Sigmoid colon (tissue), 7 donors: Measurements from ENCODE around the gene PSMB7. TPM values are rescaled to one million over a fixed set of nuclear protein-coding genes. Genes with fewer than 3 reads are reported as not detected.

ENCODE experiments used
- DNase-seq: peaks from one replicate; pipeline ENCODE4 v3.0.0-alpha.2; 2019
- H3K27ac ChIP-seq, 4 donors: fragments of 200-600 bp; sonication (generic); one replicate each; pipeline ENCODE4 v1.5.1; 2016 to 2019; ENCODE audit warnings: mild to moderate bottlenecking in 1 of 4
- H3K27me3 ChIP-seq, 3 donors: fragments of 200-600 bp; sonication (generic); one replicate each; pipeline ENCODE4 v1.5.1; 2019; ENCODE audit warnings: mild to moderate bottlenecking in 1 of 3
- H3K36me3 ChIP-seq, 4 donors: fragments of 200-600 bp; sonication (generic); one replicate each; pipeline ENCODE4 v1.5.1; 2016 to 2019
- H3K4me1 ChIP-seq, 4 donors: fragments of 200-600 bp; sonication (generic); one replicate each; pipeline ENCODE4 v1.5.1; 2017 to 2019
- H3K4me3 ChIP-seq, 4 donors: fragments of 200-600 bp; sonication (generic); one replicate each; pipeline ENCODE4 v1.5.1; 2017 to 2019; ENCODE audit warnings: mild to moderate bottlenecking in 2 of 4, moderate library complexity in 1 of 4
- H3K9me3 ChIP-seq, 4 donors: fragments of 200-600 bp in 3 of 4; sonication (generic) in 3 of 4; one replicate each; pipeline versions ENCODE4 v1.5.1 to v1.6.1; 2013 to 2019
- EP300 ChIP-seq, 4 donors: sonication (generic); formaldehyde crosslinking; IDR thresholded peaks; one replicate each; pipeline ENCODE4 v1.6.1; 2017; ENCODE audit warnings: antibody characterized with exemption in 4 of 4
- POLR2A ChIP-seq, 2 donors: fragments of 450-650 bp; IDR thresholded peaks; one replicate each; pipeline ENCODE4 v1.6.1; 2016; ENCODE audit warnings: antibody characterized with exemption in 2 of 2, mild to moderate bottlenecking in 2 of 2, moderate library complexity in 2 of 2
- POLR2AphosphoS5 ChIP-seq, 4 donors: sonication (generic); formaldehyde crosslinking; IDR thresholded peaks; one replicate each; pipeline ENCODE4 v1.6.1; 2017; ENCODE audit warnings: antibody characterized with exemption in 4 of 4
- WGBS, 2 donors: extraction: QIAGEN DNeasy Blood & Tissue Kit; methylation state at CpG; one replicate each; pipeline ENCODE4 v1.1.7; 2013; 5-methylcytosine and 5-hydroxymethylcytosine counted together
- intact Hi-C: fragments of 100-400 bp; cut with DNase I; formaldehyde crosslinking; loops from one replicate; pipeline ENCODE4 v1.15.1; 2023
- polyA plus RNA-seq, 3 donors: library from polyadenylated mRNA; stranded (reverse); fragments of 200-250 nt; gene quantifications; one replicate each; pipeline ENCODE4 v1.2.3, GENCODE V29; 2013
- total RNA-seq, 4 donors: library from RNA; depleted of rRNA; stranded (reverse); fragments of >200 nt; gene quantifications; one replicate each; pipeline ENCODE4 v1.1.0, GENCODE V29; 2016
- TF ChIP-seq, protein P1 (sequence below), 4 experiments: fragments of 450-650 bp in 3 of 4; fragments of 200-600 bp in 1 of 4; IDR thresholded peaks; one replicate each; pipeline ENCODE4 v1.5.1; 2016 to 2019; ENCODE audit warnings: antibody characterized with exemption in 4 of 4, mild to moderate bottlenecking in 3 of 4, moderate library complexity in 2 of 4
- donor health status: healthy with polysubstance abuse.
- donor health status: Bipolar disorder and iron deficiency.
- donor health status: healthy.

The PSMB7 gene
- total and polyA plus RNA-seq, 7 donors, result 136 to 179 (median 171) TPM

- peaks cover 0 to 52% (median 30%) of the 10 kb centered on the region in 4 donors for H3K4me1 ChIP-seq
- H3K9me3 ChIP-seq, result no peaks in the 10 kb centered on the region
- no peaks in the 10 kb centered on the region for H3K27me3 ChIP-seq
- H3K36me3 ChIP-seq, result peaks cover 0 to 20% (median 0%) of the 10 kb centered on the region in 4 donors
- 89 to 93% methylated on average over 4 of the region's 4 CpGs for WGBS, 2 donors
- intact Hi-C loops, result loop anchor here (10.0 kb wide), 1 partner anchor 271 kb away; no protein-coding TSS in a partner anchor
- DNase-seq, result no peak
- no peak overlapping the region for H3K4me3 ChIP-seq
- no peak for TF ChIP-seq EP300 (IDR thresholded peaks at IDR 0.05)
- TF ChIP-seq, protein P1, sequence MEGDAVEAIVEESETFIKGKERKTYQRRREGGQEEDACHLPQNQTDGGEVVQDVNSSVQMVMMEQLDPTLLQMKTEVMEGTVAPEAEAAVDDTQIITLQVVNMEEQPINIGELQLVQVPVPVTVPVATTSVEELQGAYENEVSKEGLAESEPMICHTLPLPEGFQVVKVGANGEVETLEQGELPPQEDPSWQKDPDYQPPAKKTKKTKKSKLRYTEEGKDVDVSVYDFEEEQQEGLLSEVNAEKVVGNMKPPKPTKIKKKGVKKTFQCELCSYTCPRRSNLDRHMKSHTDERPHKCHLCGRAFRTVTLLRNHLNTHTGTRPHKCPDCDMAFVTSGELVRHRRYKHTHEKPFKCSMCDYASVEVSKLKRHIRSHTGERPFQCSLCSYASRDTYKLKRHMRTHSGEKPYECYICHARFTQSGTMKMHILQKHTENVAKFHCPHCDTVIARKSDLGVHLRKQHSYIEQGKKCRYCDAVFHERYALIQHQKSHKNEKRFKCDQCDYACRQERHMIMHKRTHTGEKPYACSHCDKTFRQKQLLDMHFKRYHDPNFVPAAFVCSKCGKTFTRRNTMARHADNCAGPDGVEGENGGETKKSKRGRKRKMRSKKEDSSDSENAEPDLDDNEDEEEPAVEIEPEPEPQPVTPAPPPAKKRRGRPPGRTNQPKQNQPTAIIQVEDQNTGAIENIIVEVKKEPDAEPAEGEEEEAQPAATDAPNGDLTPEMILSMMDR (IDR thresholded peaks at IDR 0.05), result no peak
- no peak for TF ChIP-seq POLR2A (IDR thresholded peaks at IDR 0.05)
- TF ChIP-seq POLR2AphosphoS5 (IDR thresholded peaks at IDR 0.05), result no peak
- no peak overlapping the region for H3K27ac ChIP-seq
Measured at GRCh38 chr9:124395826-124396225, 19.4 kb downstream of the PSMB7 start.

- H3K4me1 ChIP-seq, result peaks cover 0 to 49% (median 31%) of the 10 kb centered on the region in 4 donors
- H3K27ac ChIP-seq, result no peak overlapping the region
- no peak for TF ChIP-seq EP300 (IDR thresholded peaks at IDR 0.05)
- TF ChIP-seq, protein P1 (IDR thresholded peaks at IDR 0.05), result no peak
- no peak for TF ChIP-seq POLR2AphosphoS5 (IDR thresholded peaks at IDR 0.05)
- TF ChIP-seq POLR2A (IDR thresholded peaks at IDR 0.05), result no peak
- no peaks in the 10 kb centered on the region for H3K27me3 ChIP-seq
- H3K4me3 ChIP-seq, result no peak overlapping the region
- peaks cover 0 to 16% (median 0%) of the 10 kb centered on the region in 4 donors for H3K36me3 ChIP-seq
- WGBS, 2 donors, result 82 to 87% methylated on average over 3 of the region's 3 CpGs
- intact Hi-C loops, result loop anchor here (10.0 kb wide), 1 partner anchor 270 kb away; no protein-coding TSS in a partner anchor
- no peaks in the 10 kb centered on the region for H3K9me3 ChIP-seq
- DNase-seq, result no peak
Measured at GRCh38 chr9:124394596-124394995, 20.6 kb downstream of the PSMB7 start.

DNA sequence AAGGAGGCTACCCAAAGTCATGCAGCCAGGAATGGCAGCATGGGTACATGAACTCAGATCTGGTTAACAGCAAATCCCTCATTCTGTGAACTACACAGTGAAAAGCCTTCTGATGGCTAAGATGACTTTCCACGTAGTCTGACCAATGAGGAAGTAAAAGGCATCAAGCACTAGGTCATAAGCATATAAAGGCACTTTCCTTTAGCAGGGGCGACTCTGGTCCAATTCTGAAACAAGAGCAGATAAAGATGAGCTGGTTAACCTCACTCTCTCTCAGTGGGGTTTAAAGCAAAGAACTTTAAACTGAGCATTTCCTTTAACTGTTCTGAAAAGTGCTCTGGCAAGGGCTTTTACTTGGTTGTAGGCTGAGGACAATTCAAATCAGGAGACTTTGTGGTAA, 21.1 kb downstream of the PSMB7 start:
- WGBS, 2 donors, result 53 to 62% methylated on average over 2 of the region's 2 CpGs
- no peaks in the 10 kb centered on the region for H3K27me3 ChIP-seq
- H3K4me1 ChIP-seq, result peaks cover 0 to 49% (median 31%) of the 10 kb centered on the region in 4 donors

DNA sequence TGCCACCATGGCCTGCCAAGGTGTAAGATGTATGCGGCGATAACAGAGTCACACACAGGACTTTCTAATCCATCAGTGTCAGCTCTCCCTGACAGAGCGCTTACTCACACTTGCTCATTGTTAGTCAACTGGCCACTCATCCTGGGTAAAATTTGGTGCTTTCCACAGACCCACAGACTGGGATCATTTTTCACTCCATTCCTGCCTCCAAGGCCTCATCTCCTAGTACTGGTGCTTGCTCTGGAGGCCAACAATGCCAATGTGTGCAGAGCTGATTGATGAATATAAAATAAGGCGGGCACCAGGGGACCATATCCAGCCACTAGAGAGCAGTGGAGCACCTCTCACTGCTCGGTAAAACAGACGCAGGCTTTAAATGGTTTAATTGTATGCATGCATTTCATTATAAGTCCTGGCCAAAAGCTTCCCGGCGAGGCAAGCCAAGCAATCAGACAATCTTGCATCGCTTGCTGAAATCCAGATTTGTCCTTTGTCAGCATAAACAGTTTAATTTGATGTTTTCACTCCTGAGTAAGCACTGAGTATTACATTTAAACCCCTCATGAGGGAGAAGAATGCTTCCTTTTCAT, 22.3 kb downstream of the PSMB7 start:
- intact Hi-C loops, result loop anchor here (10.0 kb wide), 1 partner anchor 268 kb away; no protein-coding TSS in a partner anchor
- 80 to 82% methylated on average over 9 of the region's 9 CpGs for WGBS, 2 donors
- Histone ChIP-seq H3K9me3 (no peaks in the 10 kb centered on the region), H3K36me3 (peaks cover 0 to 16% (median 0%) of the 10 kb centered on the region in 4 donors), H3K4me1 (peaks cover 0 to 58% (median 37%) of the 10 kb centered on the region in 4 donors), H3K27me3 (no peaks in the 10 kb centered on the region), H3K4me3 (no peak overlapping the region), H3K27ac (no peak overlapping the region)
- DNase-seq, result no peak
- TF ChIP-seq, protein P1 (IDR thresholded peaks at IDR 0.05), result no peak
- TF ChIP-seq POLR2AphosphoS5 (IDR thresholded peaks at IDR 0.05) (no peak), EP300 (IDR thresholded peaks at IDR 0.05) (no peak), POLR2A (IDR thresholded peaks at IDR 0.05) (no peak)

More for the DNA sequence above, 21.1 kb downstream of the PSMB7 start:
- intact Hi-C loops, result loop anchor here (10.0 kb wide), 1 partner anchor 269 kb away; no protein-coding TSS in a partner anchor
- TF ChIP-seq POLR2AphosphoS5 (IDR thresholded peaks at IDR 0.05), result no peak
- no peak for TF ChIP-seq POLR2A (IDR thresholded peaks at IDR 0.05)
- no peak for TF ChIP-seq EP300 (IDR thresholded peaks at IDR 0.05)
- TF ChIP-seq, protein P1 (IDR thresholded peaks at IDR 0.05), result no peak
- Histone ChIP-seq H3K27ac (no peak overlapping the region), H3K4me3 (no peak overlapping the region), H3K9me3 (no peaks in the 10 kb centered on the region), H3K36me3 (peaks cover 0 to 16% (median 0%) of the 10 kb centered on the region in 4 donors)
- no peak for DNase-seq
